NB4 (cell line): ENCODE results near the gene COL24A1.

Experiments used
- DNase-seq: peaks from one replicate; pipeline ENCODE4 v3.0.0; 2010; ENCODE audit warnings: low read depth
- H3K4me3 ChIP-seq: one replicate; pipeline ENCODE4 v1.5.1; 2011; ENCODE audit warnings: mild to moderate bottlenecking, low read depth, low read length, moderate library complexity
- CTCF ChIP-seq: IDR thresholded peaks from one replicate; pipeline ENCODE4 v1.5.1; 2012; ENCODE audit warnings: low read depth, low read length
- MAX ChIP-seq: IDR thresholded peaks from 2 replicates; pipeline ENCODE4 v1.6.1; 2011; ENCODE audit warnings: low read depth, low read length
- MYC ChIP-seq: IDR thresholded peaks from 2 replicates; pipeline ENCODE4 v1.6.1; 2011; ENCODE audit warnings: low read depth, low read length
- POLR2A ChIP-seq: IDR thresholded peaks from 2 replicates; pipeline ENCODE4 v1.6.1; 2011; ENCODE audit warnings: mild to moderate bottlenecking; ENCODE audit not compliant: insufficient read length; ENCODE audit errors: extremely low read depth

Gene COL24A1

GRCh38 chr1:85700422-85700821 lies 456.1 kb downstream of the COL24A1 start:
- TF ChIP-seq MYC: no peak
- TF ChIP-seq POLR2A: no peak
- TF ChIP-seq MAX: no peak
- no peak for TF ChIP-seq CTCF
- no peak for DNase-seq
- H3K4me3 ChIP-seq: no peak overlapping the region

- no peak for TF ChIP-seq MAX
- TF ChIP-seq MYC: no peak
- no peak for TF ChIP-seq POLR2A
- no peak for TF ChIP-seq CTCF
- DNase-seq: no peak
- no peak overlapping the region for H3K4me3 ChIP-seq
These were observed 458.7 kb downstream of the COL24A1 start for GRCh38 chr1:85697895-85698294.

- TF ChIP-seq MYC (no peak), MAX (no peak), POLR2A (no peak)
- peak; percentile 19 for DNase-seq
- H3K4me3 ChIP-seq: no peak overlapping the region
These were observed 463.8 kb downstream of the COL24A1 start for GRCh38 chr1:85692730-85693314.

- no peak overlapping the region for H3K4me3 ChIP-seq
- no peak for DNase-seq
- no peak for TF ChIP-seq MYC
- no peak for TF ChIP-seq POLR2A
- TF ChIP-seq CTCF: no peak
- no peak for TF ChIP-seq MAX
These were observed 466.7 kb downstream of the COL24A1 start for GRCh38 chr1:85689775-85690404.

- DNase-seq: no peak
- TF ChIP-seq CTCF: no peak
- TF ChIP-seq POLR2A: no peak
- no peak for TF ChIP-seq MYC
- TF ChIP-seq MAX: no peak
- no peak overlapping the region for H3K4me3 ChIP-seq
These were observed 473.1 kb downstream of the COL24A1 start for GRCh38 chr1:85683292-85684025.

GRCh38 chr1:85681087-85681486 lies 475.5 kb downstream of the COL24A1 start:
- no peak for TF ChIP-seq MAX
- TF ChIP-seq MYC: no peak
- TF ChIP-seq POLR2A: no peak
- no peak for TF ChIP-seq CTCF
- no peak for DNase-seq
- H3K4me3 ChIP-seq: no peak overlapping the region
